HL-60 (cell line): Measurements from ENCODE around the gene ENDOV.

Experiments
- DNase-seq, 2 experiments: peaks; one replicate each; pipeline ENCODE4 v3.0.0-alpha.2; 2010 to 2020; ENCODE audit warnings: low read depth in 1 of 2, low spot score in 1 of 2
- H3K27ac ChIP-seq: fragments of 250-450 bp; sonication (Bioruptor Pico); replicated peaks from 2 replicates; pipeline ENCODE4 v1.5.1; 2020; ENCODE audit warnings: mild to moderate bottlenecking, moderate library complexity
- H3K27me3 ChIP-seq: fragments of 250-450 bp; sonication (Bioruptor Pico); 2 replicates; pipeline ENCODE4 v1.5.1; 2021; ENCODE audit warnings: mild to moderate bottlenecking, moderate library complexity; ENCODE audit not compliant: insufficient read depth, poor library complexity, severe bottlenecking
- H3K4me3 ChIP-seq: replicated peaks from 2 replicates; pipeline ENCODE4 v1.5.1; 2011; ENCODE audit warnings: mild to moderate bottlenecking, control low read depth, low read length; ENCODE audit not compliant: insufficient read depth
- CTCF ChIP-seq: IDR thresholded peaks from one replicate; pipeline ENCODE4 v1.5.1; 2011; ENCODE audit warnings: low read length, control low read depth, inconsistent platforms; ENCODE audit not compliant: insufficient read depth
- GABPA ChIP-seq: IDR thresholded peaks from 2 replicates; pipeline ENCODE4 v1.6.1; 2012; ENCODE audit warnings: low read depth
- POLR2AphosphoS5 ChIP-seq: IDR thresholded peaks from 2 replicates; pipeline ENCODE4 v1.6.1; 2012; ENCODE audit warnings: low read depth
- REST ChIP-seq: IDR thresholded peaks from 2 replicates; pipeline ENCODE4 v1.6.1; 2012; ENCODE audit warnings: low read depth; ENCODE audit not compliant: insufficient replicate concordance
- SPI1 ChIP-seq: IDR thresholded peaks from 2 replicates; pipeline ENCODE4 v1.6.1; 2012; ENCODE audit warnings: low read depth, mild to moderate bottlenecking, borderline replicate concordance

Gene ENDOV

GRCh38 chr17:80474231-80474960, 59.4 kb downstream of the ENDOV start:
- Histone ChIP-seq H3K4me3 (no peak overlapping the region), H3K27me3 (peaks cover 80% of the 10 kb centered on the region), H3K27ac (no peak overlapping the region)
- TF ChIP-seq SPI1, result no peak
- no peak for TF ChIP-seq REST
- TF ChIP-seq POLR2AphosphoS5, result no peak
- no peak for TF ChIP-seq GABPA
- no peak for TF ChIP-seq CTCF
- peak; percentile 57 to 62 for DNase-seq

- H3K4me3 ChIP-seq, result no peak overlapping the region
Measured at GRCh38 chr17:80474961-80475909, 60.3 kb downstream of the ENDOV start.

More at GRCh38 chr17:80474961-80475909, 60.3 kb downstream of the ENDOV start:
- TF ChIP-seq GABPA, result no peak
- TF ChIP-seq REST, result no peak
- no peak for TF ChIP-seq POLR2AphosphoS5
- TF ChIP-seq SPI1, result no peak
- no peak for TF ChIP-seq CTCF
- Histone ChIP-seq H3K27ac (no peak overlapping the region), H3K27me3 (peaks cover 83% of the 10 kb centered on the region)
- DNase-seq, result no peak
